ENCODE results near the gene ZNF689.
"Not testable (repeated sequence)": the region's sequence is repeated elsewhere in the genome, so short reads cannot be mapped to it uniquely, and the experiment has no call there.

ZNF689 gene

GRCh38 chr16:30600215-30600614 is 10.0 kb downstream of the ZNF689 start (continued):
- no peak for TF ChIP-seq KLF8 (tag by site-specific recombination; IDR thresholded peaks at IDR 0.05)

GRCh38 chr16:30592871-30593270 is 17.3 kb downstream of the ZNF689 start:
- H3K27ac ChIP-seq (ENCODE audit: extremely low read depth, low read depth, low read length): no peak overlapping the region
- no peak overlapping the region for H3K4me3 ChIP-seq (ENCODE audit: low read depth, low read length)
- H3K4me1 ChIP-seq (ENCODE audit: control insufficient read depth, insufficient read depth, low read length): no peaks in the 10 kb centered on the region
- no peak for TF ChIP-seq ZNF677 (tag by site-specific recombination; IDR thresholded peaks at IDR 0.05)
- TF ChIP-seq ZNF513 (tag by site-specific recombination; IDR thresholded peaks at IDR 0.05): peak; percentile 90
- H3K9me3 ChIP-seq (ENCODE audit: control insufficient read depth, insufficient read depth, low read depth, low read length): no peaks in the 10 kb centered on the region
- POLR2A ChIA-PET: interaction anchor here (0.7 to 1.3 kb wide), 2 partner anchors 35 to 41 kb away, joined by 3 to 4 read pairs; no protein-coding TSS in a partner anchor
- CTCF ChIA-PET: interaction anchor here (0.5 to 1.5 kb wide), 5 partner anchors 22 to 550 kb away, joined by 3 to 5 read pairs (median 4); partner anchors contain the start of gene DCTPP1
- no peaks in the 10 kb centered on the region for H3K36me3 ChIP-seq (ENCODE audit: control insufficient read depth in 2 of 2, insufficient read depth in 1 of 2, low read length in 2 of 2)

GRCh38 chr16:30590869-30591268 is 19.3 kb downstream of the ZNF689 start:
- H3K9me3 ChIP-seq (ENCODE audit: control insufficient read depth, insufficient read depth, low read depth, low read length); H3K36me3 ChIP-seq (ENCODE audit: control insufficient read depth in 2 of 2, insufficient read depth in 1 of 2, low read length in 2 of 2); H3K4me3 ChIP-seq (ENCODE audit: low read depth, low read length); H3K27ac ChIP-seq (ENCODE audit: extremely low read depth, low read depth, low read length); H3K4me1 ChIP-seq (ENCODE audit: control insufficient read depth, insufficient read depth, low read length): not testable (repeated sequence)
- CTCF ChIA-PET: interaction anchor here (0.9 kb wide), 1 partner anchor 141 kb away, joined by 3 read pairs; no protein-coding TSS in a partner anchor
- POLR2A ChIA-PET: interaction anchor here (0.7 to 1.1 kb wide), 2 partner anchors 19 to 497 kb away, joined by 3 to 4 read pairs; no protein-coding TSS in a partner anchor
- TF ChIP-seq ZNF146 (tag by site-specific recombination; IDR thresholded peaks at IDR 0.05) (peak; percentile 19; the same call in 1 of the 2 replicates), ZNF623 (tag by site-specific recombination; IDR thresholded peaks at IDR 0.05) (peak; percentile 81), ZNF433 (tag by site-specific recombination; IDR thresholded peaks at IDR 0.05; ENCODE audit: low read depth) (peak; percentile 88), ZNF510 (tag by site-specific recombination; IDR thresholded peaks at IDR 0.05; ENCODE audit: insufficient replicate concordance) (peak; percentile 82), AEBP2 (tag by site-specific recombination; IDR thresholded peaks at IDR 0.05; ENCODE audit: borderline replicate concordance) (0 out of 2 replicates have a peak, but pooled peaks have one; percentile 55), ZNF560 (tag by site-specific recombination; IDR thresholded peaks at IDR 0.05; ENCODE audit: borderline replicate concordance) (peak; percentile 76; the same call in 1 of the 2 replicates), ZNF558 (tag by site-specific recombination; IDR thresholded peaks at IDR 0.05) (peak; percentile 87), ZNF202 (tag by site-specific recombination; IDR thresholded peaks at IDR 0.05; ENCODE audit: borderline replicate concordance) (peak; percentile 87; the same call in 1 of the 2 replicates), ZNF354C (tag by site-specific recombination; IDR thresholded peaks at IDR 0.05; ENCODE audit: borderline replicate concordance, low read depth) (0 out of 2 replicates have a peak, but pooled peaks have one; percentile 36), ZNF530 (tag by site-specific recombination; IDR thresholded peaks at IDR 0.05; ENCODE audit: low read depth) (peak; percentile 67; the same call in 1 of the 2 replicates), ZNF629 (tag by site-specific recombination; IDR thresholded peaks at IDR 0.05) (peak; percentile 43; the same call in 1 of the 2 replicates), ZNF394 (tag by site-specific recombination; IDR thresholded peaks at IDR 0.05; ENCODE audit: borderline replicate concordance) (peak; percentile 97), TSHZ1 (tag by site-specific recombination; IDR thresholded peaks at IDR 0.05; ENCODE audit: borderline replicate concordance) (peak; percentile 12; the same call in 1 of the 2 replicates), ZNF514 (tag by site-specific recombination; IDR thresholded peaks at IDR 0.05) (peak; percentile 58; the same call in 1 of the 2 replicates), ZNF121 (tag by site-specific recombination; IDR thresholded peaks at IDR 0.05) (peak; percentile 51; the same call in 1 of the 2 replicates), ZNF664 (tag by site-specific recombination; IDR thresholded peaks at IDR 0.05) (peak; percentile 84; the same call in 1 of the 2 replicates), ZNF138 (tag by site-specific recombination; IDR thresholded peaks at IDR 0.05; ENCODE audit: borderline replicate concordance) (0 out of 2 replicates have a peak, but pooled peaks have one; percentile 85), ZNF426 (tag by site-specific recombination; IDR thresholded peaks at IDR 0.05) (peak; percentile 93), ZNF501 (tag by site-specific recombination; IDR thresholded peaks at IDR 0.05) (peak; percentile 35; the same call in 1 of the 2 replicates), RBAK (tag by site-specific recombination; IDR thresholded peaks at IDR 0.05) (0 out of 2 replicates have a peak, but pooled peaks have one; percentile 82), GLI2 (tag by site-specific recombination; IDR thresholded peaks at IDR 0.05; ENCODE audit: borderline replicate concordance, low read depth) (peak; percentile 73; the same call in 1 of the 2 replicates), KLF7 (tag by site-specific recombination; IDR thresholded peaks at IDR 0.05; ENCODE audit: borderline replicate concordance) (0 out of 2 replicates have a peak, but pooled peaks have one; percentile 68)

All from HEK293 (cell line).